GM12878 (cell line): ENCODE results near the gene PI3. TPM values are rescaled to one million over a fixed set of nuclear protein-coding genes. Genes with fewer than 3 reads are reported as not detected.

ENCODE experiments used
- ATAC-seq: fragments of 200-7000 bp; cut with Tn5 transposase; 3 replicates; pipeline ENCODE4 v1.9.1; 2020; ENCODE audit warnings: mild to moderate bottlenecking, moderate library complexity
- BruUV-seq: library from RNA; stranded (reverse); fragments of 400-500 nt; replicated peaks from 2 replicates; lab custom pipeline; 2021; lab: Mats Ljungman, UMichigan
- CTCF ChIA-PET: fragments of 300-600 bp; sonication (Branson Sonifier 250); formaldehyde crosslinking; extraction: SDS; loops from one replicate; lab custom pipeline; 2021; ENCODE audit warnings: inconsistent platforms; lab: Yijun Ruan, JAX
- POLR2A ChIA-PET: fragments of 350-600 bp; formaldehyde crosslinking; extraction: SDS; loops from one replicate; lab custom pipeline; 2021; ENCODE audit warnings: inconsistent platforms; lab: Charles Lee
- RAD21 ChIA-PET: fragments of 300-600 bp; sonication (Branson Sonifier 250); formaldehyde crosslinking; loops from one replicate; lab custom pipeline; 2023; ENCODE audit warnings: antibody characterized with exemption; ENCODE audit not compliant: unreplicated experiment; lab: Charles Lee
- SMC1A ChIA-PET: fragments of 300-600 bp; sonication (Branson Sonifier 250); formaldehyde crosslinking; loops from one replicate; lab custom pipeline; 2023; ENCODE audit not compliant: unreplicated experiment, uncharacterized antibody; lab: Charles Lee
- DNase-seq: peaks from one replicate; pipeline ENCODE4 v3.0.0-alpha.2; 2011; ENCODE audit warnings: low read depth, low spot score
- FAIRE-seq: peaks from 3 replicates; lab custom pipeline; 2011; peaks lifted over from hg19 to GRCh38; lab: Jason Lieb, UNC
- H2AFZ ChIP-seq: 2 replicates; pipeline ENCODE4 v1.6.0; 2011; ENCODE audit warnings: low read depth, low read length, control low read depth; ENCODE audit not compliant: control insufficient read depth
- H3K27ac ChIP-seq: 2 replicates; pipeline ENCODE4 v1.5.1; 2011; ENCODE audit warnings: control low read depth; ENCODE audit not compliant: control insufficient read depth, insufficient read depth
- H3K27me3 ChIP-seq, 2 experiments: replicated peaks in 1 of 2; 2 replicates each; pipeline versions ENCODE4 v1.6.0 to v1.6.1; 2011; ENCODE audit warnings: low read length in 1 of 2; ENCODE audit not compliant: control insufficient read depth in 2 of 2, insufficient read depth in 2 of 2
- H3K36me3 ChIP-seq, 2 experiments: 2 replicates each; pipeline ENCODE4 v1.5.1; 2011; ENCODE audit warnings: low read length in 1 of 2; ENCODE audit not compliant: control insufficient read depth in 2 of 2, insufficient read depth in 2 of 2
- H3K4me1 ChIP-seq: 2 replicates; pipeline ENCODE4 v1.6.1; 2011; ENCODE audit warnings: mild to moderate bottlenecking, low read length, moderate library complexity, mixed read lengths; ENCODE audit not compliant: control insufficient read depth, insufficient read depth
- H3K4me2 ChIP-seq: 2 replicates; pipeline ENCODE4 v1.6.0; 2011; ENCODE audit warnings: control low read depth; ENCODE audit not compliant: control insufficient read depth, insufficient read depth
- H3K4me3 ChIP-seq: fragments of 200-600 bp; sonication (generic); 2 replicates; pipeline ENCODE4 v1.5.1; 2016
- H3K79me2 ChIP-seq: 2 replicates; pipeline ENCODE4 v1.6.0; 2011; ENCODE audit warnings: low read length; ENCODE audit not compliant: control insufficient read depth, insufficient read depth
- H3K9ac ChIP-seq: 2 replicates; pipeline ENCODE4 v1.8.0; 2011; ENCODE audit warnings: low read length, control low read depth, mixed read lengths; ENCODE audit not compliant: control insufficient read depth, insufficient read depth
- H3K9me3 ChIP-seq: replicated peaks from 3 replicates; pipeline ENCODE4 v1.5.1; 2011; ENCODE audit warnings: mild to moderate bottlenecking, low read length; ENCODE audit not compliant: control insufficient read depth, insufficient read depth
- H4K20me1 ChIP-seq: 2 replicates; pipeline ENCODE4 v1.6.0; 2011; ENCODE audit not compliant: control insufficient read depth, insufficient read depth
- GABPA ChIP-seq: IDR thresholded peaks from 2 replicates; pipeline ENCODE4 v1.6.1; 2014; ENCODE audit warnings: antibody characterized with exemption, low read depth, mild to moderate bottlenecking, inconsistent platforms
- HDAC2 ChIP-seq: fragments of 200-600 bp; sonication (generic); IDR thresholded peaks from 2 replicates; pipeline ENCODE4 v1.6.1; 2017
- JUNB ChIP-seq: IDR thresholded peaks from 2 replicates; pipeline ENCODE4 v1.6.1; 2016; ENCODE audit warnings: antibody characterized with exemption, mild to moderate bottlenecking
- KAT2A ChIP-seq: conservative IDR thresholded peaks from 2 replicates; pipeline ENCODE4 v1.6.1; 2011; ENCODE audit warnings: low read depth, low read length; ENCODE audit not compliant: control insufficient read depth
- NR2F1 ChIP-seq: fragments of 450-650 bp; conservative IDR thresholded peaks from 2 replicates; pipeline ENCODE4 v1.6.1; 2017; ENCODE audit warnings: mild to moderate bottlenecking
- POLR2A ChIP-seq: IDR thresholded peaks from 2 replicates; pipeline ENCODE4 v1.6.1; 2011; ENCODE audit warnings: low read depth, mild to moderate bottlenecking, low read length
- POLR2AphosphoS5 ChIP-seq: IDR thresholded peaks from 2 replicates; pipeline ENCODE4 v1.6.1; 2011; ENCODE audit warnings: mild to moderate bottlenecking, low read length, inconsistent platforms
- SMAD1 ChIP-seq: fragments of 450-650 bp; IDR thresholded peaks from 2 replicates; pipeline ENCODE4 v1.6.1; 2018; ENCODE audit warnings: mild to moderate bottlenecking, low read depth; ENCODE audit not compliant: partially characterized antibody
- SMAD5 ChIP-seq: IDR thresholded peaks from 2 replicates; pipeline ENCODE4 v1.6.1; 2016; ENCODE audit warnings: antibody characterized with exemption, low read depth
- ZSCAN29 ChIP-seq: fragments of 450-650 bp; IDR thresholded peaks from 2 replicates; pipeline ENCODE4 v1.6.1; 2017; ENCODE audit warnings: mild to moderate bottlenecking, moderate library complexity
- WGBS: methylation state at CpG from one replicate; pipeline ENCODE4 v1.1.6; 2016; ENCODE audit warnings: low lambda C conversion rate; ENCODE audit not compliant: insufficient replicate concordance, insufficient coverage; ENCODE audit errors: missing lambda C conversion rate; 5-methylcytosine and 5-hydroxymethylcytosine counted together
- in situ Hi-C: fragments of 300-500 bp; cut with MboI; formaldehyde crosslinking; loops from 9 replicates; pipeline ENCODE4 v1.14.3; 2018; ENCODE audit warnings: mixed read lengths
- intact Hi-C: fragments of 100-400 bp; cut with micrococcal nuclease; formaldehyde crosslinking; loops from one replicate; pipeline ENCODE4 v1.14.2; 2022; ENCODE audit not compliant: unreplicated experiment
- polyA plus RNA-seq, 11 experiments: library from polyadenylated mRNA; depleted of rRNA in 4 of 11; unstranded in 6 of 11; stranded (reverse) in 5 of 11; fragments of >200 nt; fragmentation: Nextera tagmentation in 4 of 11; fragmentation: Illumina TruSeq in 1 of 11; extraction: Ambion mirVana in 4 of 11; extraction: Trizol in 1 of 11; gene quantifications; 1 replicate in 1 of 11; 2 replicates in 10 of 11; pipeline versions ENCODE4 v1.2.1 to v1.2.3, GENCODE V29; 2011 to 2016; ENCODE audit warnings: inconsistent platforms in 2 of 11, missing spikeins in 2 of 11, low read depth in 1 of 11
- total RNA-seq, 4 experiments: library from RNA; depleted of rRNA in 3 of 4; stranded (reverse); fragments of >200 nt in 3 of 4; fragmentation: Illumina TruSeq in 1 of 4; extraction: Trizol in 1 of 4; gene quantifications; 2 replicates each; pipeline versions ENCODE4 v1.2.1 to v1.2.3, GENCODE V29; 2013 to 2021
- TF ChIP-seq, protein P1 (sequence below): fragments of 450-650 bp; IDR thresholded peaks from 2 replicates; pipeline ENCODE4 v1.6.1; 2017; ENCODE audit warnings: low read depth, mild to moderate bottlenecking, moderate library complexity
- TF ChIP-seq, protein P2 (sequence below): fragments of 450-650 bp; IDR thresholded peaks from 2 replicates; pipeline ENCODE4 v1.6.1; 2018; ENCODE audit warnings: mild to moderate bottlenecking, low read depth, moderate library complexity; ENCODE audit not compliant: partially characterized antibody
- TF ChIP-seq, protein P3 (sequence below): fragments of 450-650 bp; IDR thresholded peaks from 2 replicates; pipeline ENCODE4 v1.6.1; 2016; ENCODE audit warnings: mild to moderate bottlenecking
- TF ChIP-seq, protein P4 (sequence below): fragments of 450-650 bp; IDR thresholded peaks from 2 replicates; pipeline ENCODE4 v1.6.1; 2018; ENCODE audit warnings: borderline replicate concordance, mild to moderate bottlenecking; ENCODE audit not compliant: partially characterized antibody

The PI3 gene
- total and polyA plus RNA-seq, 10 of the 15 experiments (the other 5 are each of a cell fraction or from before 2014, with no cell fraction given): not detected

DNA sequence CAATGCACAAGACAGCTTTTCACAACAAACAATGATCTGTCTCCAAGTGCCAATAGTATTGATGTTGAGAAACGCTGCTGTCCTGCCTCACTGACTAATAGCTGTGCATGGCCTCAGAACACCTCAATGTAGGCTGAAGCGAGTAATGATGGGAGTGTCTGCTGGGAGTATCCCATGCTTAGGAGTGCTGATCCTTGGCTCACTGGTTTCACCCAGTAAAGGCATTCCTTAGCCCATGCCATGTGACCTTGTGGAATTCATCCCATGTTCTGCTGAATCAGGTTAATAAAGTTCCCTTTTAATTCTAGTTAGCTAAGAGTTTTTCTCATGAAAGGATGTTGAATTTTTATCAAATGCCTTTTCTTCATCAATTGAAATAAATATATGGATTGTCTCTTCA, 46.6 kb upstream of the PI3 start (continued):
- no peak for TF ChIP-seq SMAD5
- TF ChIP-seq, all 136 proteins: peak for 0

DNA sequence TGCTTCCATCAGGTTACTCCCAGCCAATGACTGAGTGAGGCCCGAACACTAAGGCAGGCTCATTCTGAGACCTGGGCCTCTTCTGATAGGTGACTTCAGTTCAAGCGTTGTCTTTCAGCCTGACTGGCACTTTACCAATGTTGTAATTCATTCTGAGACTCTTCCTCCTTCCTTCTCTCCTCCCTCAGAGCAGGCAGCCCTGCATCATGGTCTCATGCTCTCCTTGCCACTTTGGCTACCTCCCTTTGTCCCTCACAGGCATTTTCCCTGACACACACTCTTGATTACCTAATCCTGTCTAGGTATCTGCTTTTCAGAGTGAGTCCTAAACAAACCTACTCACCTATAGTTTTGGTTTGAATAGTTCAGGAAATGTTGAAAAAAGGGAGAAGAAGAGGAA, 37.8 kb upstream of the PI3 start:
- H3K79me2 ChIP-seq: no peaks in the 10 kb centered on the region
- H3K27ac ChIP-seq: no peak overlapping the region
- no peak for ATAC-seq
- intact Hi-C loops (loop anchor here (5.0 kb wide), 1 partner anchor 155 kb away; no protein-coding TSS in a partner anchor), in situ Hi-C loops (no loop called here)
- H4K20me1 ChIP-seq: no peaks in the 10 kb centered on the region
- H3K4me2 ChIP-seq: no peak overlapping the region
- no peak for FAIRE-seq
- SMC1A ChIA-PET: interaction anchor here (1.1 kb wide), 1 partner anchor 30 kb away, joined by 3 read pairs; no protein-coding TSS in a partner anchor
- 3% methylated on average over 2 of the region's 2 CpGs for WGBS
- peaks cover 0 to 5% of the 10 kb centered on the region in 2 experiments; a peak in 2 of 4 replicates for H3K27me3 ChIP-seq
- TF ChIP-seq KAT2A (no peak), HDAC2 (no peak), POLR2A (no peak), ZSCAN29 (no peak), JUNB (no peak), GABPA (no peak), SMAD1 (no peak), POLR2AphosphoS5 (no peak), NR2F1 (no peak)
- TF ChIP-seq, protein P1, sequence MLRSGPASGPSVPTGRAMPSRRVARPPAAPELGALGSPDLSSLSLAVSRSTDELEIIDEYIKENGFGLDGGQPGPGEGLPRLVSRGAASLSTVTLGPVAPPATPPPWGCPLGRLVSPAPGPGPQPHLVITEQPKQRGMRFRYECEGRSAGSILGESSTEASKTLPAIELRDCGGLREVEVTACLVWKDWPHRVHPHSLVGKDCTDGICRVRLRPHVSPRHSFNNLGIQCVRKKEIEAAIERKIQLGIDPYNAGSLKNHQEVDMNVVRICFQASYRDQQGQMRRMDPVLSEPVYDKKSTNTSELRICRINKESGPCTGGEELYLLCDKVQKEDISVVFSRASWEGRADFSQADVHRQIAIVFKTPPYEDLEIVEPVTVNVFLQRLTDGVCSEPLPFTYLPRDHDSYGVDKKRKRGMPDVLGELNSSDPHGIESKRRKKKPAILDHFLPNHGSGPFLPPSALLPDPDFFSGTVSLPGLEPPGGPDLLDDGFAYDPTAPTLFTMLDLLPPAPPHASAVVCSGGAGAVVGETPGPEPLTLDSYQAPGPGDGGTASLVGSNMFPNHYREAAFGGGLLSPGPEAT: no peak
- TF ChIP-seq, protein P2, sequence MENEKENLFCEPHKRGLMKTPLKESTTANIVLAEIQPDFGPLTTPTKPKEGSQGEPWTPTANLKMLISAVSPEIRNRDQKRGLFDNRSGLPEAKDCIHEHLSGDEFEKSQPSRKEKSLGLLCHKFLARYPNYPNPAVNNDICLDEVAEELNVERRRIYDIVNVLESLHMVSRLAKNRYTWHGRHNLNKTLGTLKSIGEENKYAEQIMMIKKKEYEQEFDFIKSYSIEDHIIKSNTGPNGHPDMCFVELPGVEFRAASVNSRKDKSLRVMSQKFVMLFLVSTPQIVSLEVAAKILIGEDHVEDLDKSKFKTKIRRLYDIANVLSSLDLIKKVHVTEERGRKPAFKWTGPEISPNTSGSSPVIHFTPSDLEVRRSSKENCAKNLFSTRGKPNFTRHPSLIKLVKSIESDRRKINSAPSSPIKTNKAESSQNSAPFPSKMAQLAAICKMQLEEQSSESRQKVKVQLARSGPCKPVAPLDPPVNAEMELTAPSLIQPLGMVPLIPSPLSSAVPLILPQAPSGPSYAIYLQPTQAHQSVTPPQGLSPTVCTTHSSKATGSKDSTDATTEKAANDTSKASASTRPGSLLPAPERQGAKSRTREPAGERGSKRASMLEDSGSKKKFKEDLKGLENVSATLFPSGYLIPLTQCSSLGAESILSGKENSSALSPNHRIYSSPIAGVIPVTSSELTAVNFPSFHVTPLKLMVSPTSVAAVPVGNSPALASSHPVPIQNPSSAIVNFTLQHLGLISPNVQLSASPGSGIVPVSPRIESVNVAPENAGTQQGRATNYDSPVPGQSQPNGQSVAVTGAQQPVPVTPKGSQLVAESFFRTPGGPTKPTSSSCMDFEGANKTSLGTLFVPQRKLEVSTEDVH: no peak
- TF ChIP-seq, protein P3, sequence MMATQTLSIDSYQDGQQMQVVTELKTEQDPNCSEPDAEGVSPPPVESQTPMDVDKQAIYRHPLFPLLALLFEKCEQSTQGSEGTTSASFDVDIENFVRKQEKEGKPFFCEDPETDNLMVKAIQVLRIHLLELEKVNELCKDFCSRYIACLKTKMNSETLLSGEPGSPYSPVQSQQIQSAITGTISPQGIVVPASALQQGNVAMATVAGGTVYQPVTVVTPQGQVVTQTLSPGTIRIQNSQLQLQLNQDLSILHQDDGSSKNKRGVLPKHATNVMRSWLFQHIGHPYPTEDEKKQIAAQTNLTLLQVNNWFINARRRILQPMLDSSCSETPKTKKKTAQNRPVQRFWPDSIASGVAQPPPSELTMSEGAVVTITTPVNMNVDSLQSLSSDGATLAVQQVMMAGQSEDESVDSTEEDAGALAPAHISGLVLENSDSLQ: no peak
- TF ChIP-seq, protein P4, sequence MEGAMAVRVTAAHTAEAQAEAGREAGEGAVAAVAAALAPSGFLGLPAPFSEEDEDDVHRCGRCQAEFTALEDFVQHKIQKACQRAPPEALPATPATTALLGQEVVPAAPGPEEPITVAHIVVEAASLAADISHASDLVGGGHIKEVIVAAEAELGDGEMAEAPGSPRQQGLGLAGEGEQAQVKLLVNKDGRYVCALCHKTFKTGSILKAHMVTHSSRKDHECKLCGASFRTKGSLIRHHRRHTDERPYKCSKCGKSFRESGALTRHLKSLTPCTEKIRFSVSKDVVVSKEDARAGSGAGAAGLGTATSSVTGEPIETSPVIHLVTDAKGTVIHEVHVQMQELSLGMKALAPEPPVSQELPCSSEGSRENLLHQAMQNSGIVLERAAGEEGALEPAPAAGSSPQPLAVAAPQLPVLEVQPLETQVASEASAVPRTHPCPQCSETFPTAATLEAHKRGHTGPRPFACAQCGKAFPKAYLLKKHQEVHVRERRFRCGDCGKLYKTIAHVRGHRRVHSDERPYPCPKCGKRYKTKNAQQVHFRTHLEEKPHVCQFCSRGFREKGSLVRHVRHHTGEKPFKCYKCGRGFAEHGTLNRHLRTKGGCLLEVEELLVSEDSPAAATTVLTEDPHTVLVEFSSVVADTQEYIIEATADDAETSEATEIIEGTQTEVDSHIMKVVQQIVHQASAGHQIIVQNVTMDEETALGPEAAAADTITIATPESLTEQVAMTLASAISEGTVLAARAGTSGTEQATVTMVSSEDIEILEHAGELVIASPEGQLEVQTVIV: no peak
- no peak overlapping the region for H2AFZ ChIP-seq
- no peaks in the 10 kb centered on the region for H3K36me3 ChIP-seq
- H3K9me3 ChIP-seq: no peaks in the 10 kb centered on the region; the same call in 2 of the 3 replicates
- H3K9ac ChIP-seq: no peak overlapping the region
- BruUV-seq: no TSS peak
- RAD21 ChIA-PET: no interaction called here
- DNase-seq: no peak
- CTCF ChIA-PET: no interaction called here
- H3K4me1 ChIP-seq: no peaks in the 10 kb centered on the region
- POLR2A ChIA-PET: no interaction called here
- no peak overlapping the region for H3K4me3 ChIP-seq
